HCEC 1CT (cell line): ENCODE measurements around the gene E2F4.

Experiments
- DNase-seq: peaks from one replicate; pipeline ENCODE4 v3.0.0-alpha.2; 2017

Gene E2F4

GRCh38 chr16:67211674-67212073 lies 19.7 kb downstream of the E2F4 start:
- DNase-seq: no peak

DNA sequence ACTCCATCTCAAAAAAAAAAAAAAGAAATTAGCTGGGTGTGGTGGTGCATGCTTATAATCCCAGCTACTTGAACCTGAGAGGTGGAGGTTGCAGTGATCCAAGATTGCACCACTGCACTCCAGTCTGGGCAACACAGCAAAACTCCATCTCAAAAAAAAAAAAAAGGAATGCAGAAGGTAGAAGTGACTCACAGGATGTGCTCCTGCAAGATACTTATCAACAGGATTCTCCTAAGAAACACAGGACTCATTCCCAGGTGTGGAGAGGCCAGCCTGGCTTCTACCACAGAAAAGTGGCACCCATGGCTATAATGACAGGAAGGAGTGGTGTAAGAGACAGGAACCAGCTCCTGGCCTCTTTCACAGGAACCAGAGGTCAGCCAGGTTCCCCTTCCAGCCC lies 20.8 kb downstream of the E2F4 start:
- no peak for DNase-seq

- DNase-seq: no peak
Observed at GRCh38 chr16:67213197-67214019, 21.5 kb downstream of the E2F4 start.

DNA sequence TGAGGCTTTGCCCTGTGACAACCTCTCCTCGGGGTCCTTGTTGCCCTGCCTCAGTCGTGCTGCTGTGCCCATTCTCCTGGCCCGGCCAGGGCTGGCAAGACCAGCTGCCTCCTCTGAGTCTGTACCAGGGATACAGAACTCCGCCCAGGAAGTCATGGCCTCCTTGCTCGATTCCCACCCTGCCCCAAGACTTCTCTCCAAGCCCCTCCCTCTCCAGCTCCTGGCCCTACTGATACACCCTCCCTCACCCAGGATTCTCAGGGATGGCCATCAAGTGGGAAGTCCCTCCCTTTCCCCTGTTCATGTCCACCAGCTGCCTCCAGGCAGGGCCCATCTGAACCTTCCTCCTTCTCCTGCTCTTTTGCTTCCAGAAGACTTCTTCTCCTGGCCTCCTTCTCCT lies 23.8 kb downstream of the E2F4 start:
- DNase-seq: no peak

DNA sequence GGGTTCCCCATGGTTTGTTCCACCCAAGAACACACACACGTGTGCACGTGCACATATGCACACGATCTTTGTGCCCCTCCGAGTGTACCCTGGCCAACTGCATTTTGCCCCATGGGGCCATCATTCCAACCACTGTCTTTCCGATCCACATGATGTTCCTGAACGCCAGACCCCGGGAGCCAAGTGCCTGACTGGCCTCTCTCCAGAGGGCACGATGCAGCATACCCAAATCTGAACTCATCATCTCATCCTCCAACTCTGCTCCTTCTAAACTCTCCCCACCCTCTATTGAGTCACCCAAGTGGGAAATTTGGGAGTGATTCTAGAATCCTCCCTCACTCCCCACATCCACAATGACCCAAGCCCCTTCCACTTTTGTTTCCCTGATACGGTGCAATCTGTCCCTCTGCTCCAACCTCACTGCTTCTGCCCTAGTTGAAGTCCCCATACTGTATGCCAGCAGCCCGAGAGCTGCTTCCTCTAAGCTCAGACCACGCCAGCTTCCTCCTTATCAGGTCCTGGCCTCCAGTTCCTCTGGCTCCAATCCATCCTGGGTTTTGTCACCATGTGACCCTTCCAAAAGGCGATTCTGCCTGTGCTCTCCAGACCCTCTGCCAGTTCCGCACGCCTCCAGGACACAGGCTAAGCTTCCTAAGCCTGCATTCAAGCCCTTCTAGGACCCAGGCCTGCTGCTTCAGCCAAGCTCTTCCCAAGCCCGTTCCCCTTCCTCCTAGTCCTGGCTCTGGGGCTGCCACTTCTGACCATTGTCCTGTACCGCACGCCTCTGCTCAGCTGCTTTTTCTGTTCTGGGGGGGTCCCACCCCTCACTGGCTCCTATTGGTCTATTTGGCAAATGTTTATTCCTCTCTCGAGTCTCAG lies 24.9 kb downstream of the E2F4 start:
- no peak for DNase-seq

DNA sequence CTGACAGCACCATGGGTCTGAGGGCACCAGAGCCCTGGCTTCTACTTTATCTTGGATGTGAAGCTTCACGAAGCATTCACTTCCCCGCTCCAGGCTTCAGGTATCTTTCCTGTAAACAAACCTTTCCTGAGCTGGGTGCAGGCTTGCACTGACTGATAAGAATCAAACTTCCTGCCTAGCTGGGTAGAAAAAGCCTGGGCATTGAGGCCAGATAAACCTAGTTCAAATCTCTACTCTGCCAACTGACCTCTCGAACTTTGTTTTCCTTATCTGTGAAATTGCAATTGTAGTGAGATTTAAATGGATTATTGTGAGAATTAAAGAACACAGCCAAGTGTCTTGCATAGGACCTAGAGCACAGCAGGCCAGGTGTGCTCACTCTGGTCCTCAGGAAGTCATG lies 32.0 kb downstream of the E2F4 start:
- no peak for DNase-seq

DNA sequence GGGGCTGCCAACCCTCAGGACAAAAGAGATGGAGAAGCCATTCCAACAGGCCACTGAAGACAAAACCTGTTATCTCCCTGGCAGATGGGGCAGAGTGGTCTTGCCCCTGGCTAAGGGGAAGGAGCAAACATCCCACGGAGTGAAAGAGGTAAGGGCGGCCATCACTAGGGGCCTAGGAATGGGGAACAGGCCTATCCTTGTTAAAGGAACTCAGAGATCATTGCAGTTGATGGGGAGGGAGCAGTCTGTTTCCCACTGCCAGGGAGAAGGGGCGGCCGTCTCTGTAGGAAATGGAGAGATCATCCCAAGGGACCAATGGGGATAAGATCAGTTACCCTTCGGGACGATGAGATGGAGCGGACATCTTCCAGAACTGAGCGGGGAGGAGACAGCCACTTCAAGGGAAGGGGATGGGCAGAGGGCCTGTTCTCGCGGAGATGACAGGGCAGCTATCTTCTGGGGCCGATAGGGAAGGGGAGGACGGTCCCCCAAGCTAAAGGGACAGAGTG lies 34.4 kb downstream of the E2F4 start:
- DNase-seq: no peak

- DNase-seq: peak; percentile 95
Observed at GRCh38 chr16:67226804-67227566, 35.0 kb downstream of the E2F4 start, which contains the start of gene TMEM208. Gene TMEM208, plus strand, starts transcription at chr16:67227130. Its CDS starts 89 bp downstream, at chr16:67227219.

GRCh38 chr16:67227567-67227921 lies 35.6 kb downstream of the E2F4 start:
- no peak for DNase-seq

- DNase-seq: no peak
Observed at GRCh38 chr16:67228034-67228785, 36.3 kb downstream of the E2F4 start.

GRCh38 chr16:67228905-67229304 lies 37.0 kb downstream of the E2F4 start:
- no peak for DNase-seq

DNA sequence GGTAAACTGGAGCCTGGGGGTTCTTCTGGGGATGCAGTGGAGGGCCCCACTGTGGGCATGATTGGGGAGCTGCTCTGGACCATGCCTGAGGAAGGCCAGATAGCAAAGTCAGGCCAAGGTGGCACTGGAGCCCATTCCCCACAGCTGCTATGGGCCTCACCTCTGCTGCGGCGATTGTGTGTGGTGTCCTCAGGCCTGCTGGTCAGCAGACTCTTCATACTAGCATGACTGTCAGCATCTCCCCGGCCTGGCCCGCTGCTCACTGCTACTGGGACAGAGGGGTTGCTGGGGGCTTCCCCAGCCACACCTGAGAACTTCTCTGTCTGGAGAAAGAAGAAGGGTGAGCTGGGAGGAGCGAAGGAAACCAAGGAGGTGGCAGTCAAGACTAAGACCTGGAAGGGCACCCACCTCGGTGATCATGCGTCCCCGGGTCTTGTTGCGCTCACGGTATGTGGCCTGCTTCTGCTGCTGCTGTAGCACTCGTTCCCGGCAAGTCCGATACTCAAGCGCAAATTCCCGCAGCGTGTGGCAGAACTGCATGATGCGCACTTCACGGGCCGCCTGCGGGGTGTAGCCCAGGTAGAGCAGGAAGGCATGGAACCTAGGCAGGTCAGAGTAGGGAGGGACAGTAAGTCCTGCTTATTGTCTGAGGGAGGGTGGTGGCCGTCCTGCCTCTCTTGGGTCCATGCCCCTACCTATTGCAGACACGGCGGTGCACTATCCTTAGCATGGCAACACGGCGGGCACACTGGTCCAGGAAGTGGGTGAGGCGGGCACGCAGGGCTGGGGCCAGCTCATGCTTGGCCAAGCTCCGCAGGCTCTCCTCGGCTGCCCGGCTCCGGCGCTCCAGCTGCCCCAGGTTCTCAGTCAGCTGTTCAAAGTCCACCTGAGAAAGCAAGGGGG lies 38.2 kb downstream of the E2F4 start:
- no peak for DNase-seq

DNA sequence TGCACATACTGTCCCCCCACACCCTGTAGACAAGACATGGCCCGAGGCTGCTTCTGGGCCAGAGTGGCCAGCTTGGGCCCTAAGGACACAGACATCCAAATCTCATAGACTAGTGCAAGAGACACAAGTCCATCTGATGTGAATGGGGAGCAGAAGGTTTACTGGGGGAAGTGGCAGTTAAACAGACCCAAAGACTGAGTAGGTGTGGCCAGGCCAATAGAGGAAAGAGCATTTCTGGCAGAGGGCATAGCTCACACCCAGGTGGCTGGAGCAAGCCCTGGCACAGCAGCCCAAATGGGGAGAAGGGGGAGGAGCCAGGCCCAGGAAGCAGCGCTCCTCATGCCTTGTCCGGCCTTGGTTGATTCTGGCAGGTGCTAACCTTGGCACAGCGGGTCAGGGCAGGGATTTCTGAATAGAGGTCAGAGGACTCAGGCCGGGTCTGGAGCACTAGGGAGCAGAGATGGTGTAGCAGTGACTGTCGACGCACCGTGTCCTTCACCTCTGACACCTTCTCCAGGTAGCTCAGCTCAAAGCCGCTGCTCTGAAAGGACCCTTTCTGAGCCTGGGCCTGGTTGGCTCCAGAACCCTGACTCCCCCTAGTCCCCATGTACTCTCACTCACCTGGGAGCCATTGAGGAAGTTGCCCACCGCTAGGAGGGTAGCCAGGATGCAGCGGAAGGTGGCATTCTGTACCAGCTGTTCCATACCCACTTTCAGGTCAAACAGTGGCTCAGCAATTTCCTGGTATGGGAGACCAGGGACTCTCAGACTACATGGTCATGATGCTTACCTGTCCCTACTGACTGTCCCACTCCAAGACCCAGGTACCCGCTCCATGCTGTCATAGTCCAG lies 39.1 kb downstream of the E2F4 start:
- no peak for DNase-seq

DNA sequence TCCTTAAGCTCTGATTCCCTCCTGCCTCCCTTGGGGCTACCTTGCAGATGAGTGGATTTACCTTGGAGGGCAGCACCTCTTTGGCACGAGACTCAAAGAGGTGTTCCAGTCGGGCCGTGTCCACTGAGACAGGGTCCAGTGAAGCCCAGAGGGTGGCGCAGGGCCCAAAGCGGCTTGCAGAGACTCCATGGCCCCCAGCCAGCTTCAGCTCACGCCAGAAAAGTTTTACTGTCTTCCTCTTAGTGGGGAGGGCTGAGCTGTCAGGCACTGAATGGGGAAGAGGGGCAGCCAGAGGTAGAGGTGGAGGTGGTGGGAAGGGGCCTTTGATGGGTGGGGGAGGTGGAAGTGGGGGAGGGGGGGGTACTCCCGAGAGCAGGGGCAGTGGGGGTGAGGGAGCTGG lies 41.6 kb downstream of the E2F4 start:
- no peak for DNase-seq

GRCh38 chr16:67234180-67234597 lies 42.2 kb downstream of the E2F4 start:
- DNase-seq: no peak

- DNase-seq: no peak
Observed at GRCh38 chr16:67235816-67236562, 44.0 kb downstream of the E2F4 start.

- DNase-seq: peak; percentile 35
Observed at GRCh38 chr16:67236563-67237395, 44.8 kb downstream of the E2F4 start.
